ENCODE data around the gene BRI3BP. TPM values are rescaled to one million over a fixed set of nuclear protein-coding genes. Genes with fewer than 3 reads are reported as not detected.

Gene BRI3BP
- total and polyA plus RNA-seq, 2 experiments from 2014 or later: 6.1 to 14.6 TPM

GRCh38 chr12:125069616-125070015 lies 76.2 kb downstream of the BRI3BP start:
- H3K27me3 ChIP-seq: no peaks in the 10 kb centered on the region
- WGBS (ENCODE audit: low lambda C conversion rate, missing lambda C conversion rate): 80% methylated on average over 8 of the region's 8 CpGs
- no peak overlapping the region for H3K27ac ChIP-seq
- peaks cover 4% of the 10 kb centered on the region for H3K4me1 ChIP-seq (ENCODE audit: insufficient read depth)
- H3K4me3 ChIP-seq: no peak overlapping the region
- TF ChIP-seq CTCF (IDR thresholded peaks at IDR 0.05; ENCODE audit: poor library complexity): no peak
- TF ChIP-seq EZH2 (IDR thresholded peaks at IDR 0.05; ENCODE audit: borderline replicate concordance): no peak
- TF ChIP-seq EZH2phosphoT487 (IDR thresholded peaks at IDR 0.05; ENCODE audit: low read depth, severe bottlenecking, unreplicated experiment): no peak
- no peak for DNase-seq (ENCODE audit: low spot score)
- H3K9me3 ChIP-seq (ENCODE audit: low read depth): no peaks in the 10 kb centered on the region
- no peaks in the 10 kb centered on the region for H3K9me2 ChIP-seq (replicated peaks; ENCODE audit: insufficient read depth)
- no peak overlapping the region for H2AFZ ChIP-seq
- no peaks in the 10 kb centered on the region for H3K36me3 ChIP-seq (replicated peaks; ENCODE audit: insufficient read depth, low read depth)
- H4K20me1 ChIP-seq (ENCODE audit: insufficient read depth, poor library complexity, severe bottlenecking): peaks cover 5% of the 10 kb centered on the region
- H3K79me2 ChIP-seq: peaks cover 39% of the 10 kb centered on the region
- no peak overlapping the region for H3K4me2 ChIP-seq

GRCh38 chr12:125070112-125070511 lies 76.7 kb downstream of the BRI3BP start:
- no peaks in the 10 kb centered on the region for H3K36me3 ChIP-seq (replicated peaks; ENCODE audit: insufficient read depth, low read depth)
- DNase-seq (ENCODE audit: low spot score): no peak
- H3K9me3 ChIP-seq (ENCODE audit: low read depth): no peaks in the 10 kb centered on the region
- 70% methylated on average over 6 of the region's 6 CpGs for WGBS (ENCODE audit: low lambda C conversion rate, missing lambda C conversion rate)
- H3K27me3 ChIP-seq: no peaks in the 10 kb centered on the region
- no peak overlapping the region for H2AFZ ChIP-seq
- peaks cover 39% of the 10 kb centered on the region for H3K79me2 ChIP-seq
- H4K20me1 ChIP-seq (ENCODE audit: insufficient read depth, poor library complexity, severe bottlenecking): peaks cover 5% of the 10 kb centered on the region
- H3K4me3 ChIP-seq: no peak overlapping the region
- TF ChIP-seq CTCF (IDR thresholded peaks at IDR 0.05; ENCODE audit: poor library complexity) (peak; percentile 30), EZH2 (IDR thresholded peaks at IDR 0.05; ENCODE audit: borderline replicate concordance) (no peak), EZH2phosphoT487 (IDR thresholded peaks at IDR 0.05; ENCODE audit: low read depth, severe bottlenecking, unreplicated experiment) (no peak)
- H3K9me2 ChIP-seq (replicated peaks; ENCODE audit: insufficient read depth): no peaks in the 10 kb centered on the region
- H3K4me1 ChIP-seq (ENCODE audit: insufficient read depth): peaks cover 4% of the 10 kb centered on the region
- no peak overlapping the region for H3K4me2 ChIP-seq
- H3K27ac ChIP-seq: no peak overlapping the region

DNA sequence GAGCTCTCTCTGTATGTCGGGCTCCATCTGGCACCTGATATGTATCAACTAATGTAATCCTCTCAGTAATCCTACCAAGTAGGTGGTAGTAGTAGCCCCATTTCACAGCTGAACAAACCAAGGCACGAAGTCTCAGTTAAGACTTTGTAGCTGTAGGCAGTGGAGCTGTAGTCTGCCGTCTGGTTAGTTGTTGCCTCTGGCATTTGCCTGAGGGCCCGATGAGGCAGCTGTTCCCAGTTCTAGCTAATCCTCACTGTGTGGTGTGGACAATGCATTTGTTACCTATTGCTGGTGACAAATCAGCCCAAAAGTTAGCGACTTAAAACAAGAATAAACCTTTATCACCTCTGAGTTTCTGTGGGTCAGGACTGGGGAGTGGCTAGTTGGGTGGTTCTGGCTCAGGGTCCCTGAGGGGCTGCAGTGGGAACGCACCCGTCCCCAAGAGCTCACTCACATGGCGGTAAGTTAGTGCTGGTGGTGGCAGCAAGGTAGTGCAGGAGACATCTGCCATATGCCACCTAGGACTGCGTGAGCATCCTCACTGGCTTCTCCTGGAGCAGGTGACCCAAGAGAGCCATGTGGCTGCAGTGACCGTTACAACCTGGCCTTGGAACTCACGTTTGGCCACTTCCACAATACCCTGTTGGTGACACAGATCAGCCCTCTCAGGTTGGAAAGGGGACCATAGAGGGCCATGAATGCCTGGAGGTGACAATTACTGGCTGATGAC lies 77.4 kb downstream of the BRI3BP start:
- H3K9me2 ChIP-seq (replicated peaks; ENCODE audit: insufficient read depth): no peaks in the 10 kb centered on the region
- TF ChIP-seq EZH2phosphoT487 (IDR thresholded peaks at IDR 0.05; ENCODE audit: low read depth, severe bottlenecking, unreplicated experiment): no peak
- H3K4me3 ChIP-seq: no peak overlapping the region
- no peak overlapping the region for H3K4me2 ChIP-seq
- no peaks in the 10 kb centered on the region for H3K36me3 ChIP-seq (replicated peaks; ENCODE audit: insufficient read depth, low read depth)
- H3K27ac ChIP-seq: no peak overlapping the region
- DNase-seq (ENCODE audit: low spot score): no peak
- no peak overlapping the region for H2AFZ ChIP-seq
- no peaks in the 10 kb centered on the region for H3K27me3 ChIP-seq
- peaks cover 35% of the 10 kb centered on the region for H3K79me2 ChIP-seq
- H3K4me1 ChIP-seq (ENCODE audit: insufficient read depth): peaks cover 2% of the 10 kb centered on the region
- WGBS (ENCODE audit: low lambda C conversion rate, missing lambda C conversion rate): 96% methylated on average over 11 of the region's 11 CpGs
- H4K20me1 ChIP-seq (ENCODE audit: insufficient read depth, poor library complexity, severe bottlenecking): peaks cover 5% of the 10 kb centered on the region
- no peaks in the 10 kb centered on the region for H3K9me3 ChIP-seq (ENCODE audit: low read depth)

DNA sequence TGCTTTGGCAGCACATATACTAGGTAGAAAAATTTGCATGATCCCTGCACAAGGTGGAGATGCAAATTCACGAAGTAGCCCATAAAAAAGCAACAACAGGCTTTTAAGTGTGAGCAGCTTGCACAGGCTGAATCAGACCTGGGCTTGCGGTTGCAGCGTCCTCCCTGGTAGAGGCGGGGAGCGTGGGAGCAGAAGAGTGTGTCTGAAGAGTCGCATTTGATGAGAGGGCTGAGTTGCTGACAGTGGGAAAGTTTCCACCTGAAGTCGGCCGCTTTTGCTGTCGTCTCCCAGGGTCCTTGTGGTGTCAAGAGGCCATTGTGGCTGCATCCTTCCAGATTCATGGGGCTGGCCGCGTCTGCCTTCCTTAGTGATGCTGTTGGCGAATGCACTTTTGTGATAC lies 78.0 kb downstream of the BRI3BP start:
- Histone ChIP-seq H2AFZ (no peak overlapping the region), H4K20me1 (ENCODE audit: insufficient read depth, poor library complexity, severe bottlenecking) (peaks cover 5% of the 10 kb centered on the region), H3K27ac (no peak overlapping the region), H3K9me3 (ENCODE audit: low read depth) (no peaks in the 10 kb centered on the region), H3K27me3 (no peaks in the 10 kb centered on the region), H3K9me2 (replicated peaks; ENCODE audit: insufficient read depth) (no peaks in the 10 kb centered on the region), H3K79me2 (peaks cover 30% of the 10 kb centered on the region), H3K4me2 (no peak overlapping the region), H3K4me3 (no peak overlapping the region), H3K4me1 (ENCODE audit: insufficient read depth) (no peaks in the 10 kb centered on the region), H3K36me3 (replicated peaks; ENCODE audit: insufficient read depth, low read depth) (no peaks in the 10 kb centered on the region)
- DNase-seq (ENCODE audit: low spot score): no peak
- WGBS (ENCODE audit: low lambda C conversion rate, missing lambda C conversion rate): 93% methylated on average over 12 of the region's 12 CpGs
- TF ChIP-seq CTCF (IDR thresholded peaks at IDR 0.05; ENCODE audit: poor library complexity) (no peak), EZH2phosphoT487 (IDR thresholded peaks at IDR 0.05; ENCODE audit: low read depth, severe bottlenecking, unreplicated experiment) (no peak), EZH2 (IDR thresholded peaks at IDR 0.05; ENCODE audit: borderline replicate concordance) (no peak)
